DND-41 (cell line): ENCODE data around the gene ASIP.

Source experiments
- EZH2 ChIP-seq: IDR thresholded peaks from 3 replicates; pipeline ENCODE4 v1.6.1; 2012; ENCODE audit warnings: borderline replicate concordance, low read depth, mild to moderate bottlenecking, moderate library complexity, low read length, inconsistent platforms; ENCODE audit not compliant: severe bottlenecking
- TF ChIP-seq, protein P1 (sequence below): IDR thresholded peaks from 2 replicates; pipeline ENCODE4 v1.5.1; 2012; ENCODE audit warnings: borderline replicate concordance, low read length, moderate library complexity, mild to moderate bottlenecking; ENCODE audit not compliant: poor library complexity, severe bottlenecking; ENCODE audit errors: extremely low read depth

DNA sequence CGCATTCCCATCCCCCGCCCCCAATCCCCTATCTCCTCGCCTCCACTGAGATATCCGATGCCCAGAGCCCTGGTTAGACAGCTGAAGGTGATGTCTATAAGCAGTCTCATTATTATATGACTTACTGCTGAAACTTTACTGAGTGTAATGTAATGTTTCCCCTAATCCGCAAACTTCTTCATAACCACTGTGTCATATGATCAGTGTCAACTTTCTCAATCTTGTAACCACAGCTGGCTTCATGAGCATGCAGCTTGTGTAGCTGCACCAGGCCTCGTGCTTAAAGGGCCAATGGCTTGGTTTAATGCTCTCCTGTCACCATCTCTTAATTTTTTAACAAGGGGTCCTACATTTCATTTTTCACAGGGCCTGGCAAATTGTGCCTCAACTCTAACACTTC is 8.1 kb downstream of the ASIP start:
- TF ChIP-seq, protein P1, sequence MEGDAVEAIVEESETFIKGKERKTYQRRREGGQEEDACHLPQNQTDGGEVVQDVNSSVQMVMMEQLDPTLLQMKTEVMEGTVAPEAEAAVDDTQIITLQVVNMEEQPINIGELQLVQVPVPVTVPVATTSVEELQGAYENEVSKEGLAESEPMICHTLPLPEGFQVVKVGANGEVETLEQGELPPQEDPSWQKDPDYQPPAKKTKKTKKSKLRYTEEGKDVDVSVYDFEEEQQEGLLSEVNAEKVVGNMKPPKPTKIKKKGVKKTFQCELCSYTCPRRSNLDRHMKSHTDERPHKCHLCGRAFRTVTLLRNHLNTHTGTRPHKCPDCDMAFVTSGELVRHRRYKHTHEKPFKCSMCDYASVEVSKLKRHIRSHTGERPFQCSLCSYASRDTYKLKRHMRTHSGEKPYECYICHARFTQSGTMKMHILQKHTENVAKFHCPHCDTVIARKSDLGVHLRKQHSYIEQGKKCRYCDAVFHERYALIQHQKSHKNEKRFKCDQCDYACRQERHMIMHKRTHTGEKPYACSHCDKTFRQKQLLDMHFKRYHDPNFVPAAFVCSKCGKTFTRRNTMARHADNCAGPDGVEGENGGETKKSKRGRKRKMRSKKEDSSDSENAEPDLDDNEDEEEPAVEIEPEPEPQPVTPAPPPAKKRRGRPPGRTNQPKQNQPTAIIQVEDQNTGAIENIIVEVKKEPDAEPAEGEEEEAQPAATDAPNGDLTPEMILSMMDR: no peak
- TF ChIP-seq EZH2: no peak
